Liver (tissue), 3 donors: Measurements from ENCODE around the gene GOSR1.

Experiments used
- ATF3 ChIP-seq: IDR thresholded peaks from 2 replicates; pipeline ENCODE4 v1.6.1; 2016; ENCODE audit warnings: antibody characterized with exemption
- CTCF ChIP-seq: fragments of 150-350 bp; IDR thresholded peaks from 2 replicates; pipeline ENCODE4 v1.5.1; 2017; ENCODE audit warnings: improper control_type of control experiment, low read depth, low read length; ENCODE audit not compliant: missing input control
- EGR1 ChIP-seq, 2 donors: IDR thresholded peaks; 2 replicates each; pipeline ENCODE4 v1.6.1; 2016 to 2018; ENCODE audit warnings: antibody characterized with exemption in 2 of 2, low read depth in 2 of 2
- GABPA ChIP-seq, 2 donors: IDR thresholded peaks in 1 of 2; conservative IDR thresholded peaks in 1 of 2; 2 replicates each; pipeline ENCODE4 v1.6.1; 2016; ENCODE audit warnings: antibody characterized with exemption in 2 of 2, mild to moderate bottlenecking in 1 of 2, moderate library complexity in 1 of 2
- HNF4G ChIP-seq: IDR thresholded peaks from 2 replicates; pipeline ENCODE4 v1.6.1; 2016; ENCODE audit warnings: antibody characterized with exemption
- JUND ChIP-seq, 2 donors: IDR thresholded peaks; 2 replicates each; pipeline ENCODE4 v1.6.1; 2016; ENCODE audit warnings: antibody characterized with exemption in 2 of 2
- MAX ChIP-seq: IDR thresholded peaks from 2 replicates; pipeline ENCODE4 v1.6.1; 2016; ENCODE audit warnings: antibody characterized with exemption
- RAD21 ChIP-seq, 2 donors: IDR thresholded peaks; 2 replicates each; pipeline ENCODE4 v1.6.1; 2016; ENCODE audit warnings: antibody characterized with exemption in 2 of 2, mild to moderate bottlenecking in 2 of 2
- RXRA ChIP-seq, 2 donors: IDR thresholded peaks; 2 replicates each; pipeline ENCODE4 v1.6.1; 2017 to 2018; ENCODE audit warnings: antibody characterized with exemption in 2 of 2, mild to moderate bottlenecking in 1 of 2
- SP1 ChIP-seq: IDR thresholded peaks from 2 replicates; pipeline ENCODE4 v1.6.1; 2018; ENCODE audit warnings: antibody characterized with exemption, mild to moderate bottlenecking
- TAF1 ChIP-seq: conservative IDR thresholded peaks from 2 replicates; pipeline ENCODE4 v1.6.1; 2016; ENCODE audit warnings: antibody characterized with exemption, mild to moderate bottlenecking
- YY1 ChIP-seq: IDR thresholded peaks from 2 replicates; pipeline ENCODE4 v1.6.1; 2016; ENCODE audit warnings: antibody characterized with exemption, mild to moderate bottlenecking
- ZBTB33 ChIP-seq: IDR thresholded peaks from 2 replicates; pipeline ENCODE4 v1.6.1; 2016; ENCODE audit warnings: antibody characterized with exemption
- TF ChIP-seq, protein P1 (sequence below): IDR thresholded peaks from 2 replicates; pipeline ENCODE4 v1.6.1; 2016; ENCODE audit warnings: antibody characterized with exemption, mild to moderate bottlenecking
- donor health status: healthy.
- donor health status: healthy.

- TF ChIP-seq CTCF (no peak), ATF3 (no peak), MAX (no peak), JUND (IDR thresholded peaks at IDR 0.05) (no peak), RAD21 (IDR thresholded peaks at IDR 0.05) (no peak), SP1 (no peak), EGR1 (IDR thresholded peaks at IDR 0.05; ENCODE audit: low read depth in 2 of 2) (no peak), YY1 (no peak), ZBTB33 (no peak), HNF4G (no peak), GABPA (IDR thresholded peaks at IDR 0.05 in 1 of 2, conservative IDR thresholded peaks at IDR 0.05 in 1 of 2) (no peak), RXRA (IDR thresholded peaks at IDR 0.05) (no peak), TAF1 (no peak)
- TF ChIP-seq, protein P1, sequence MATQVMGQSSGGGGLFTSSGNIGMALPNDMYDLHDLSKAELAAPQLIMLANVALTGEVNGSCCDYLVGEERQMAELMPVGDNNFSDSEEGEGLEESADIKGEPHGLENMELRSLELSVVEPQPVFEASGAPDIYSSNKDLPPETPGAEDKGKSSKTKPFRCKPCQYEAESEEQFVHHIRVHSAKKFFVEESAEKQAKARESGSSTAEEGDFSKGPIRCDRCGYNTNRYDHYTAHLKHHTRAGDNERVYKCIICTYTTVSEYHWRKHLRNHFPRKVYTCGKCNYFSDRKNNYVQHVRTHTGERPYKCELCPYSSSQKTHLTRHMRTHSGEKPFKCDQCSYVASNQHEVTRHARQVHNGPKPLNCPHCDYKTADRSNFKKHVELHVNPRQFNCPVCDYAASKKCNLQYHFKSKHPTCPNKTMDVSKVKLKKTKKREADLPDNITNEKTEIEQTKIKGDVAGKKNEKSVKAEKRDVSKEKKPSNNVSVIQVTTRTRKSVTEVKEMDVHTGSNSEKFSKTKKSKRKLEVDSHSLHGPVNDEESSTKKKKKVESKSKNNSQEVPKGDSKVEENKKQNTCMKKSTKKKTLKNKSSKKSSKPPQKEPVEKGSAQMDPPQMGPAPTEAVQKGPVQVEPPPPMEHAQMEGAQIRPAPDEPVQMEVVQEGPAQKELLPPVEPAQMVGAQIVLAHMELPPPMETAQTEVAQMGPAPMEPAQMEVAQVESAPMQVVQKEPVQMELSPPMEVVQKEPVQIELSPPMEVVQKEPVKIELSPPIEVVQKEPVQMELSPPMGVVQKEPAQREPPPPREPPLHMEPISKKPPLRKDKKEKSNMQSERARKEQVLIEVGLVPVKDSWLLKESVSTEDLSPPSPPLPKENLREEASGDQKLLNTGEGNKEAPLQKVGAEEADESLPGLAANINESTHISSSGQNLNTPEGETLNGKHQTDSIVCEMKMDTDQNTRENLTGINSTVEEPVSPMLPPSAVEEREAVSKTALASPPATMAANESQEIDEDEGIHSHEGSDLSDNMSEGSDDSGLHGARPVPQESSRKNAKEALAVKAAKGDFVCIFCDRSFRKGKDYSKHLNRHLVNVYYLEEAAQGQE: no peak
Measured at GRCh38 chr17:30519166-30519565, 42.0 kb downstream of the GOSR1 start.
